Nephron (organoid): Measurements from ENCODE around the gene PHAF1.

Experiments used
- H3K27ac Mint-ChIP-seq, 3 experiments: 2 replicates each; pipeline ENCODE4 v1.8.0; 2020; ENCODE audit warnings: mixed read lengths in 3 of 3, mild to moderate bottlenecking in 2 of 3, moderate library complexity in 1 of 3
- H3K27me3 Mint-ChIP-seq: 2 replicates; pipeline ENCODE4 v1.8.0; 2021; ENCODE audit warnings: low read depth, mild to moderate bottlenecking, moderate library complexity, mixed read lengths
- H3K36me3 Mint-ChIP-seq: 2 replicates; pipeline ENCODE4 v1.8.0; 2020; ENCODE audit warnings: low read depth, mixed read lengths
- H3K4me1 Mint-ChIP-seq: 2 replicates; pipeline ENCODE4 v1.8.0; 2020; ENCODE audit warnings: mixed read lengths
- H3K4me3 Mint-ChIP-seq, 3 experiments: 2 replicates each; pipeline ENCODE4 v1.8.0; 2020; ENCODE audit warnings: mild to moderate bottlenecking in 3 of 3, mixed read lengths in 3 of 3, moderate library complexity in 2 of 3
- H3K9me3 Mint-ChIP-seq: 2 replicates; pipeline ENCODE4 v1.8.0; 2020; ENCODE audit warnings: mixed read lengths
- CTCF ChIP-seq, 3 experiments: fragments of 200-600 bp; sonication (generic); IDR thresholded peaks; one replicate each; pipeline ENCODE4 v1.5.0; 2021; ENCODE audit warnings: antibody characterized with exemption in 3 of 3; ENCODE audit not compliant: unreplicated experiment in 3 of 3

The PHAF1 gene

GRCh38 chr16:67077871-67078270 is 31.9 kb upstream of the PHAF1 start:
- Mint-ChIP-seq H3K36me3 (peaks cover 32% of the 10 kb centered on the region), H3K9me3 (no peaks in the 10 kb centered on the region), H3K4me1 (no peaks in the 10 kb centered on the region), H3K27ac (no peak overlapping the region), H3K4me3 (no peak overlapping the region), H3K27me3 (no peaks in the 10 kb centered on the region)
- TF ChIP-seq CTCF (IDR thresholded peaks at IDR 0.05; ENCODE audit: unreplicated experiment in 3 of 3): no peak

GRCh38 chr16:67082100-67082499 is 27.6 kb upstream of the PHAF1 start:
- peaks cover 30% of the 10 kb centered on the region for H3K36me3 Mint-ChIP-seq
- no peak overlapping the region for H3K27ac Mint-ChIP-seq
- peaks cover 18% of the 10 kb centered on the region for H3K4me1 Mint-ChIP-seq
- no peak for TF ChIP-seq CTCF (IDR thresholded peaks at IDR 0.05; ENCODE audit: unreplicated experiment in 3 of 3)
- H3K9me3 Mint-ChIP-seq: no peaks in the 10 kb centered on the region
- no peaks in the 10 kb centered on the region for H3K27me3 Mint-ChIP-seq
- H3K4me3 Mint-ChIP-seq: no peak overlapping the region

- Mint-ChIP-seq H3K36me3 (peaks cover 26% of the 10 kb centered on the region), H3K27ac (no peak overlapping the region), H3K27me3 (no peaks in the 10 kb centered on the region), H3K4me3 (no peak overlapping the region), H3K4me1 (peaks cover 22% of the 10 kb centered on the region), H3K9me3 (no peaks in the 10 kb centered on the region)
- no peak for TF ChIP-seq CTCF (IDR thresholded peaks at IDR 0.05; ENCODE audit: unreplicated experiment in 3 of 3)
These were observed 26.9 kb upstream of the PHAF1 start for GRCh38 chr16:67082891-67083290.

- Mint-ChIP-seq H3K4me1 (peaks cover 33% of the 10 kb centered on the region), H3K4me3 (no peak overlapping the region), H3K9me3 (no peaks in the 10 kb centered on the region), H3K36me3 (peaks cover 26% of the 10 kb centered on the region), H3K27ac (peak overlapping the region; percentile 9 to 58 (median 13)), H3K27me3 (no peaks in the 10 kb centered on the region)
- no peak for TF ChIP-seq CTCF (IDR thresholded peaks at IDR 0.05; ENCODE audit: unreplicated experiment in 3 of 3)
These were observed 25.3 kb upstream of the PHAF1 start for GRCh38 chr16:67084345-67085028.

- Mint-ChIP-seq H3K9me3 (no peaks in the 10 kb centered on the region), H3K36me3 (peaks cover 11% of the 10 kb centered on the region), H3K4me1 (peaks cover 48% of the 10 kb centered on the region), H3K4me3 (peak overlapping the region in 1 of 3 experiments; percentile 3), H3K27me3 (no peaks in the 10 kb centered on the region), H3K27ac (peak overlapping the region; percentile 71 to 84 (median 83))
- no peak for TF ChIP-seq CTCF (IDR thresholded peaks at IDR 0.05; ENCODE audit: unreplicated experiment in 3 of 3)
These were observed 22.9 kb upstream of the PHAF1 start for GRCh38 chr16:67086822-67087221.

GRCh38 chr16:67087291-67087690 is 22.4 kb upstream of the PHAF1 start:
- no peak for TF ChIP-seq CTCF (IDR thresholded peaks at IDR 0.05; ENCODE audit: unreplicated experiment in 3 of 3)

More at GRCh38 chr16:67087291-67087690, 22.4 kb upstream of the PHAF1 start:
- Mint-ChIP-seq H3K27ac (peak overlapping the region; percentile 87 to 93 (median 91)), H3K4me3 (no peak overlapping the region), H3K4me1 (peaks cover 53% of the 10 kb centered on the region), H3K27me3 (no peaks in the 10 kb centered on the region), H3K9me3 (no peaks in the 10 kb centered on the region), H3K36me3 (peaks cover 11% of the 10 kb centered on the region)
